Mesenchymal stem cell (in vitro differentiated cells and primary cell): ENCODE results near the gene PPP1R3G.

Source experiments
- DNase-seq: peaks from one replicate; pipeline ENCODE4 v3.0.0-alpha.2; 2013
- H2AFZ ChIP-seq: one replicate; pipeline ENCODE4 v1.6.1; 2013; ENCODE audit warnings: low read depth, mild to moderate bottlenecking, control low read depth, inconsistent platforms, low read length, moderate library complexity
- H2AK5ac ChIP-seq: 2 replicates; pipeline ENCODE4 v1.6.1; 2013; ENCODE audit warnings: low read length, moderate library complexity, mild to moderate bottlenecking, inconsistent platforms; ENCODE audit not compliant: severe bottlenecking
- H2BK120ac ChIP-seq: one replicate; pipeline ENCODE4 v1.6.1; 2013; ENCODE audit warnings: low read depth, mild to moderate bottlenecking, inconsistent platforms, low read length, moderate library complexity
- H2BK12ac ChIP-seq, 2 experiments: one replicate each; pipeline ENCODE4 v1.6.1; 2013; ENCODE audit warnings: inconsistent platforms in 2 of 2, low read length in 2 of 2, mild to moderate bottlenecking in 2 of 2, moderate library complexity in 2 of 2, control low read depth in 1 of 2
- H2BK15ac ChIP-seq: one replicate; pipeline ENCODE4 v1.6.1; 2013; ENCODE audit warnings: mild to moderate bottlenecking, low read depth, inconsistent platforms; ENCODE audit not compliant: poor library complexity, severe bottlenecking
- H2BK5ac ChIP-seq: 2 replicates; pipeline ENCODE4 v1.6.1; 2013; ENCODE audit warnings: low read depth, mild to moderate bottlenecking, low read length, control low read depth, inconsistent platforms; ENCODE audit not compliant: poor library complexity, severe bottlenecking
- H3K14ac ChIP-seq, 2 experiments: one replicate each; pipeline ENCODE4 v1.6.1; 2013; ENCODE audit warnings: inconsistent platforms in 2 of 2, low read length in 2 of 2, control low read depth in 1 of 2, mild to moderate bottlenecking in 1 of 2, moderate library complexity in 1 of 2
- H3K18ac ChIP-seq, 2 experiments: one replicate each; pipeline ENCODE4 v1.6.1; 2013; ENCODE audit warnings: inconsistent platforms in 2 of 2, low read length in 2 of 2, control low read depth in 1 of 2, low read depth in 1 of 2, mild to moderate bottlenecking in 1 of 2
- H3K23ac ChIP-seq, 2 experiments: one replicate each; pipeline ENCODE4 v1.6.1; 2013; ENCODE audit warnings: inconsistent platforms in 2 of 2, low read length in 2 of 2, mild to moderate bottlenecking in 2 of 2, moderate library complexity in 2 of 2, control low read depth in 1 of 2
- H3K27ac ChIP-seq: 2 replicates; pipeline ENCODE4 v1.5.1; 2013; ENCODE audit warnings: mild to moderate bottlenecking, moderate library complexity, low read length, control low read depth, inconsistent platforms; ENCODE audit not compliant: poor library complexity, severe bottlenecking
- H3K27me3 ChIP-seq, 2 experiments: 2 replicates each; pipeline versions ENCODE4 v1.6.1 to v1.7.0; 2013; ENCODE audit warnings: low read length in 2 of 2, mild to moderate bottlenecking in 2 of 2, moderate library complexity in 2 of 2, control low read depth in 1 of 2, inconsistent platforms in 1 of 2; ENCODE audit not compliant: control insufficient read depth in 1 of 2, insufficient read depth in 1 of 2
- H3K36me3 ChIP-seq, 2 experiments: 2 replicates each; pipeline versions ENCODE4 v1.6.1 to v1.7.0; 2013; ENCODE audit warnings: low read length in 2 of 2, control low read depth in 1 of 2, inconsistent platforms in 1 of 2, low read depth in 1 of 2, mild to moderate bottlenecking in 1 of 2; ENCODE audit not compliant: insufficient read depth in 2 of 2, control insufficient read depth in 1 of 2
- H3K4ac ChIP-seq, 2 experiments: one replicate each; pipeline ENCODE4 v1.6.1; 2013; ENCODE audit warnings: inconsistent platforms in 2 of 2, low read length in 2 of 2, mild to moderate bottlenecking in 2 of 2, moderate library complexity in 2 of 2, control low read depth in 1 of 2, low read depth in 1 of 2
- H3K4me1 ChIP-seq: 2 replicates; pipeline ENCODE4 v1.6.1; 2013; ENCODE audit warnings: low read depth, low read length, control low read depth; ENCODE audit not compliant: control insufficient read depth, insufficient read depth
- H3K4me2 ChIP-seq: 2 replicates; pipeline ENCODE4 v1.6.1; 2013; ENCODE audit warnings: low read length, mild to moderate bottlenecking, inconsistent platforms; ENCODE audit not compliant: poor library complexity, severe bottlenecking
- H3K4me3 ChIP-seq, 2 experiments: 2 replicates each; pipeline versions ENCODE4 v1.5.1 to v1.7.0; 2013; ENCODE audit warnings: low read length in 2 of 2, mild to moderate bottlenecking in 2 of 2, control low read depth in 1 of 2, low read depth in 1 of 2; ENCODE audit not compliant: insufficient read depth in 1 of 2
- H3K79me1 ChIP-seq: replicated peaks from 2 replicates; pipeline ENCODE4 v1.6.1; 2013; ENCODE audit warnings: mild to moderate bottlenecking, control low read depth, low read length, inconsistent platforms; ENCODE audit not compliant: poor library complexity, severe bottlenecking
- H3K9ac ChIP-seq: 2 replicates; pipeline ENCODE4 v1.7.0; 2013; ENCODE audit warnings: mild to moderate bottlenecking, low read length, moderate library complexity
- H3K9me3 ChIP-seq: 2 replicates; pipeline ENCODE4 v1.7.0; 2013; ENCODE audit warnings: mild to moderate bottlenecking, low read length; ENCODE audit not compliant: control insufficient read depth
- H4K8ac ChIP-seq: one replicate; pipeline ENCODE4 v1.6.1; 2013; ENCODE audit warnings: inconsistent platforms, mild to moderate bottlenecking, low read length, moderate library complexity
- H4K91ac ChIP-seq: one replicate; pipeline ENCODE4 v1.6.1; 2013; ENCODE audit warnings: mild to moderate bottlenecking, low read length, inconsistent platforms
- WGBS: methylation state at CpG from one replicate; pipeline ENCODE4 v1.1.7; 2013; ENCODE audit warnings: mixed read lengths; 5-methylcytosine and 5-hydroxymethylcytosine counted together

PPP1R3G gene

DNA sequence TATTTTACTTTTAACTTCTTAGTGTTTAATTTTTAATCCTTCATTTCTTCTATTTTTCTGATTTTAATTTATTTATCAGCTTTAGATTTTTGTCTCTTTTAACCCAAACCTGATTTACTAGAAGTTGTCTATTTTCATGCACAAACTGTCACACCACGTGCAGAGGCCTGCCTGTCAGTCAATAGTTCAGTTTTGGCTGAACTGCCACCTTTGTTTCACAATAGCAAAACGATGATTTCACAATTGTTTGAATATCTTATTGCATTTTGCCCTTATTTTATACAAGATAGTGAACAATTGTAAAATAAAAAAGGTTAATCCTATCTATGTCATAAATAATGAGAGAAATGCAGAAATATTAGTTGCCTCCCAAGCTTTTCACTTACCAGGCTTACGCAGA is 24.0 kb upstream of the PPP1R3G start:
- no peak overlapping the region for H2BK120ac ChIP-seq
- 88% methylated on average over 2 of the region's 3 CpGs for WGBS
- no peak overlapping the region for H3K4ac ChIP-seq

DNA sequence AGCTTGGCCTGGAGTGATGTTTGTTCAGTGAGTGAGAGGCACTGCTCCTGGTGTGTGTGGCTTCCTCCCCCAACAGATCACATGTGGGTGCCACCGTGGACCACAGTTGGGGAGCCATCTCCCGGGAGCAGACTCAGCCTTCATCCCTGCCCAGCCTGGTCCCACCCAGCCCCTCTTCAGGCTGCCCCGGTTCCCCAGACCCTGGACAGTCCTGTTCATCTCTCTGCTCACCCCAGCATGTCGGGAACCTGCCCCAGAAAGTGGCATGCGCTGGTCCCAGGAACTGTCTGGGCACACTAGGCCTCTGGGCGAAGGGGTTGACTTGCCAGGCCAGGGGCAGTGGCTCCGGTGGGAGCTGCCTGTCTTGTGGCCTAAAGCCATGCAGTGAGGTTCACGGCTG is 21.5 kb upstream of the PPP1R3G start:
- Histone ChIP-seq H3K4me2 (no peak overlapping the region), H3K36me3 (no peaks in the 10 kb centered on the region), H2BK120ac (no peak overlapping the region), H2AFZ (no peak overlapping the region), H3K27me3 (no peaks in the 10 kb centered on the region), H3K9me3 (no peaks in the 10 kb centered on the region), H3K23ac (no peak overlapping the region), H2BK5ac (no peak overlapping the region), H3K18ac (no peak overlapping the region), H4K8ac (no peak overlapping the region), H3K9ac (no peak overlapping the region), H2BK15ac (no peak overlapping the region), H3K4ac (no peak overlapping the region), H2AK5ac (no peak overlapping the region), H3K27ac (no peak overlapping the region), H2BK12ac (no peak overlapping the region), H3K79me1 (no peaks in the 10 kb centered on the region), H3K4me3 (peak overlapping the region in 1 of 2 experiments; percentile 3), H3K4me1 (no peaks in the 10 kb centered on the region), H4K91ac (no peak overlapping the region), H3K14ac (no peak overlapping the region)
- no peak for DNase-seq
- WGBS: 95% methylated on average over 8 of the region's 8 CpGs

More for the DNA sequence above, 24.0 kb upstream of the PPP1R3G start:
- no peaks in the 10 kb centered on the region for H3K9me3 ChIP-seq
- no peak overlapping the region for H3K18ac ChIP-seq
- no peak overlapping the region for H4K8ac ChIP-seq
- no peak for DNase-seq
- no peaks in the 10 kb centered on the region for H3K27me3 ChIP-seq
- H3K36me3 ChIP-seq: no peaks in the 10 kb centered on the region
- no peak overlapping the region for H2AFZ ChIP-seq
- H2BK15ac ChIP-seq: no peak overlapping the region
- no peak overlapping the region for H3K4me2 ChIP-seq
- peaks cover 3% of the 10 kb centered on the region for H3K4me1 ChIP-seq
- no peak overlapping the region for H2AK5ac ChIP-seq
- no peak overlapping the region for H4K91ac ChIP-seq
- H3K4me3 ChIP-seq: no peak overlapping the region
- no peak overlapping the region for H3K23ac ChIP-seq
- no peak overlapping the region for H2BK5ac ChIP-seq
- H3K14ac ChIP-seq: no peak overlapping the region
- no peak overlapping the region for H2BK12ac ChIP-seq
- no peak overlapping the region for H3K9ac ChIP-seq
- H3K79me1 ChIP-seq: no peaks in the 10 kb centered on the region
- no peak overlapping the region for H3K27ac ChIP-seq

DNA sequence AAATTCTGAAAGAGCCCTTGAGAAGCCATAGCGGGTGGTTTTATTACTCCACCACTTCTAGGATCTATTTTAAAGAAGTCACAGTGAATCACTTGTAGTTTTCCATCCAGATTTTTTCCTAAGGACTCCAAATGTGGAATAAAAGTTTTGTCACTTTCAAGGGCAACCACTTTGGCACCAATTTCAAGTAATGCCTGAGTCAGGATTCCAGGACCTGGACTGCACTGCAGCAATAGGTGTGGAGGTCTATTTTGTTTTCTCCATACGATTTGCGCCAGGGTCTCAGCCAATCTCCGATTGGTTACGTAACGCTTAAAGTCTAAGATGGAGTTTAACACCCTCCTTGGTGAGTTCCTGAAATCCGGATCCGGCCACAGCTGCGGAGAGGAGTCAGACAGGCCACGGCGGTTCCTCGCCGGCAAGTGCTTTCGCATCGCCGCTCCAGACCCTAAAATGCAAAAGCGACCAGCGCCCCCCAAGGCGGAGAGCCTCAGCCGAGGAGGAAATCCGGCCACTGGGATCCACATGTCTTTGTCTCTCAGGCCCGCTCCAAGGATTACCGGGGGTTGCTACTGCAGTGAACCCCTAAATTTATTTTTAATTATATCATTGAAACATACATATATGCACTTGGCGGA is 18.6 kb upstream of the PPP1R3G start:
- Histone ChIP-seq H3K79me1 (no peaks in the 10 kb centered on the region), H2AFZ (no peak overlapping the region), H4K8ac (no peak overlapping the region), H2BK15ac (peak overlapping the region; percentile 62), H3K18ac (no peak overlapping the region), H3K27ac (no peak overlapping the region), H3K27me3 (no peaks in the 10 kb centered on the region), H2BK120ac (no peak overlapping the region), H3K14ac (no peak overlapping the region), H3K4ac (no peak overlapping the region), H4K91ac (no peak overlapping the region), H3K36me3 (no peaks in the 10 kb centered on the region), H2BK12ac (no peak overlapping the region), H3K4me1 (peaks cover 4% of the 10 kb centered on the region), H2AK5ac (no peak overlapping the region), H3K23ac (no peak overlapping the region), H3K4me2 (no peak overlapping the region), H2BK5ac (no peak overlapping the region), H3K9ac (no peak overlapping the region), H3K4me3 (no peak overlapping the region), H3K9me3 (no peaks in the 10 kb centered on the region)
- no peak for DNase-seq
- 96% methylated on average over 21 of the region's 24 CpGs for WGBS

DNA sequence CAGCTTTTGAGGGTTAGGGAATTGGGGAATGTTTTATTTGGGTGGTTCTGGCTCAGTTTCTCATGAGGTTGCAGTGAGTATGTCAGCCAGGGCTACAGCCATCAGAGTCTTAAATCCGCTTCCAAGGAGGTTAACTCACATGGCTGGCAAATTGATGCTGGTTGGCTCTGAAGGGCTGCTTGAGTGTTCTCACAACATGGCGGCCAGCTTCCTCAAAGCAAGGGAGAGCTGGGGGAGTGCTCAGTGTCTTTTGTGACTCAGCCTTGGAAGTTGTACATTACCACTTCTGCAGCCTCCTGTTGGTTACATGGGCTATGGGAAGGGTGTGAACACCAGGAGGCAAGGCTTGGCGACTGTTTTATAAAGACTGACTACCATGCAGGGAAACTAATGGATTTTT is 17.8 kb upstream of the PPP1R3G start:
- H4K91ac ChIP-seq: no peak overlapping the region
- H3K27ac ChIP-seq: no peak overlapping the region
- no peak overlapping the region for H2BK12ac ChIP-seq
- H2AFZ ChIP-seq: no peak overlapping the region
- H3K36me3 ChIP-seq: no peaks in the 10 kb centered on the region
- no peak overlapping the region for H3K23ac ChIP-seq
- no peak overlapping the region for H3K4me2 ChIP-seq
- H3K27me3 ChIP-seq: no peaks in the 10 kb centered on the region
- no peak overlapping the region for H3K4me3 ChIP-seq
- H3K9me3 ChIP-seq: no peaks in the 10 kb centered on the region
- H2BK5ac ChIP-seq: no peak overlapping the region
- H3K4ac ChIP-seq: no peak overlapping the region
- WGBS: 100% methylated on average over 3 of the region's 3 CpGs
- H4K8ac ChIP-seq: no peak overlapping the region
- H2AK5ac ChIP-seq: no peak overlapping the region
- peaks cover 7% of the 10 kb centered on the region for H3K4me1 ChIP-seq
- no peak overlapping the region for H3K14ac ChIP-seq
- H2BK120ac ChIP-seq: no peak overlapping the region
- H3K79me1 ChIP-seq: no peaks in the 10 kb centered on the region
- no peak overlapping the region for H2BK15ac ChIP-seq
- H3K18ac ChIP-seq: no peak overlapping the region
- no peak for DNase-seq
- H3K9ac ChIP-seq: no peak overlapping the region
